Ectodermal cell (in vitro differentiated cells): ENCODE measurements around the gene TJP3.

Experiments
- H3K27ac ChIP-seq: 2 replicates; pipeline ENCODE4 v1.7.0; 2013; ENCODE audit warnings: mild to moderate bottlenecking, low read depth, low read length; ENCODE audit not compliant: insufficient read depth, poor library complexity, severe bottlenecking
- H3K27me3 ChIP-seq: 2 replicates; pipeline ENCODE4 v1.7.0; 2013; ENCODE audit warnings: mild to moderate bottlenecking, low read length; ENCODE audit not compliant: insufficient read depth, control insufficient read depth, poor library complexity, severe bottlenecking
- H3K36me3 ChIP-seq: one replicate; pipeline ENCODE4 v1.7.0; 2013; ENCODE audit warnings: low read length; ENCODE audit not compliant: control insufficient read depth, insufficient read depth
- H3K4me1 ChIP-seq: one replicate; pipeline ENCODE4 v1.7.0; 2013; ENCODE audit warnings: low read length; ENCODE audit not compliant: control insufficient read depth, insufficient read depth
- H3K4me3 ChIP-seq: 2 replicates; pipeline ENCODE4 v1.7.0; 2013; ENCODE audit warnings: low read depth, low read length, control low read depth; ENCODE audit not compliant: insufficient read depth
- H3K9me3 ChIP-seq: 2 replicates; pipeline ENCODE4 v1.7.0; 2013; ENCODE audit warnings: mild to moderate bottlenecking, low read length, moderate library complexity; ENCODE audit not compliant: control insufficient read depth
- WGBS, 2 experiments: methylation state at CpG; one replicate each; pipeline ENCODE4 v1.1.7; 2013; ENCODE audit warnings: missing lambda C conversion rate in 2 of 2; 5-methylcytosine and 5-hydroxymethylcytosine counted together

The TJP3 gene

DNA sequence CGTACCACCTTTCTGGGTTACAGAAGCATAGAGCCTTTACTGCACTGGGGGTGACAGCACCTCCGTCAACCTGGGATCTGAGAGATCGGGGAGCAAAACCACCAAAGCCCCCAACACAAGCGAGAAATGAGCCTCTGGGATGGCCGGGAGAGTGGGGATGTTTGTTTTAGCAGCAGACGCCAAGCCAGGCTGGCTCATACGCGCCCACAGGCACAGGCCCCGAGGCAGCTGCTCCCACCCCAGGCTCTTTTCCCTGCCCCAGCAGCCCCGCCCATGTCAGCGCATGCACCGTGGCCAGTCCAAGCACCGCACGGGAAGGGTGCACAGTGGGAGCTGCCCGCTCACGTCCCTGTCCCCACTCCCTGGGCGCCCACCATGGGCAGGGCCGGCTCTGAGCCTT lies 16.5 kb upstream of the TJP3 start:
- no peak overlapping the region for H3K27ac ChIP-seq
- no peaks in the 10 kb centered on the region for H3K36me3 ChIP-seq
- no peaks in the 10 kb centered on the region for H3K9me3 ChIP-seq
- WGBS, 2 experiments, result 95 to 98% methylated on average over 18 of the region's 18 CpGs
- no peaks in the 10 kb centered on the region for H3K27me3 ChIP-seq
- peaks cover 14% of the 10 kb centered on the region for H3K4me1 ChIP-seq
- H3K4me3 ChIP-seq, result no peak overlapping the region

DNA sequence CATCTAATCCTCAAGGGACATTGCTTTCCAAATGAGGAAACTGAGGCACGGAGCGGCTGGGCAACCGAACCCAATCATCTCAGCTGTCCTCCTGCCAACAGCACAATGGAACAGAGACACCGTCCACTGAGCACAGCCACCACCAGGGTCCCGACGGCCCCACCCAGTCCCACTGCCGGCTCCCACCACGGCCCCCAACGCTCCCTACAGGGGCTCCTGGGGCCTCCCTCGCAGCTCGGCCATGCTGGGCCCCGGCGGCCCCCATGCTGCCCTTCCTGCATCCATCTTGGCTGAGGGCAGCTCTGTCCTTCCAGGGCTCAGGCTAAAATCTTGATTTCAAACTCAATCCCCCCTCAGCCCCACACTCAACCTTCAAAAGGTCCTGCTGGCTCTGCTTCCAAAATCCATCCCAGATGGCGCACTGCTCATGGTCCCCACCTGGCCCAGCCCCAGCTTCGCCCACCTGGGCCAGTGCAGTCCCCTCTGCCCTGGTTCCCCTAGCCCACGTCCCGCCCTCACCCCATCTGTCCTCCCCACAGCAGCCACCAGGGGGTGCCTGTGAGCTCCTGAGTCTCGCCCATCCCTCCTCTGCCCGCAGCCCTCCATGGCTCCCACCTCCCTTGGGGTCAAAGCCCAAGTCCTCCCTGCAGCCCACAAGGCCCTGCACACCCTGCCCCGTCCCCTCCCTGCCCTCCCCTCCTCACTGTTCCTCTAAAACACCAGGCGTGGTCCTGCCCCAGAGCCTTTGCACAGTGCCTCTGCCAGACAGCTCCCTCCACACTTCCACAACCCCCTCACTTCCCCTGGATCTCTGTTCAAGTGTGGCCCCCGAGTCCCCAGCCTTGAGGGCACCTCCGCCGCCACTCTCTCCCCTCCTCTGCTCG lies 15.8 kb upstream of the TJP3 start:
- Histone ChIP-seq H3K27me3 (no peaks in the 10 kb centered on the region), H3K4me3 (no peak overlapping the region), H3K9me3 (no peaks in the 10 kb centered on the region), H3K4me1 (peaks cover 13% of the 10 kb centered on the region), H3K36me3 (no peaks in the 10 kb centered on the region), H3K27ac (no peak overlapping the region)
- WGBS, 2 experiments, result 93 to 94% methylated on average over 25 of the region's 25 CpGs

DNA sequence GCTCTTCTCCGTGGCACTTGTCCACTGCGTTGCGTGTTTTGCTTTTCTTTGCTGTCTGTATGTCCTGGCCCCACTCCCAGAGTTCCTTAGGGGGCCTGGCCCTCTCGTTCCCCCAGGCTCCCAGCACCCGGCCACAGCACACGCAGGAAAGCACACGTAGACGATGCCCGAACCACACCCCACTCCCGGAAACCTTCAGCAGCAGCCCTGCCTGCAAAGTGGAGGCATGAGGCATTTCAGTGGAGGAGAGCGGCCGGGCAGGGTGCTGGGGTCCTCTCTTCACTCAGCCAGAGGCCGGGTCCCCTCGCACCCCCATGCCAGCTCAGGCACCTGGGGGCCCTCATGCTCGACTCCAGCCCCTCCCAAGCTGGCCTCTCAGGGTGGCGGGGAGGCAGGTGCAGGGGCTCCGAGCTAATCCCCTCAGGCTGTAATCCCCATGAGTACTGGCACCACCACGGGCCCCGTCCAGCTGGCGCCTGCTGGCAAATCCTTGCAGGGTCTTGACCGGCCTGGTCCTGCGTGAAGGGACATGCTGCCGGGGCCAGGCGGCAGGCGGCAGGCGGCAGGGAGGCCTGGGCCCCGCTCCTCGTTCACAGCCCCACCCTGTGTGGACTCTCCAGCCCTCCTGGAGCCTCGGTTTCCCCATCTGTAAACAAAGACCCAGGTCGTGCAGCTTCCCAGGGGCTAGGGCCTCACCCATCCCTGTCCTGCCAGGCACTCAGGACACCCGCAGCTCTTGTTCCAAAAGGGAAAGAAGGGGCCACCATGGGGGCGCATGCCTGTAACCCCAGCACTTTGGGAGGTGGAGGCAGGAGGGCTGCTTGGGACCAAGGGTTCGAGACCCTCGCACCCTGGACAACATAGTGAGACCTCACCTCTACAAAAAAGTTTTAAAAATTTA lies 14.9 kb upstream of the TJP3 start:
- no peaks in the 10 kb centered on the region for H3K36me3 ChIP-seq
- H3K27ac ChIP-seq, result no peak overlapping the region
- H3K4me1 ChIP-seq, result peaks cover 5% of the 10 kb centered on the region
- H3K9me3 ChIP-seq, result no peaks in the 10 kb centered on the region
- H3K27me3 ChIP-seq, result no peaks in the 10 kb centered on the region
- H3K4me3 ChIP-seq, result no peak overlapping the region
- WGBS, 2 experiments, result 94% methylated on average over 34 of the region's 34 CpGs

DNA sequence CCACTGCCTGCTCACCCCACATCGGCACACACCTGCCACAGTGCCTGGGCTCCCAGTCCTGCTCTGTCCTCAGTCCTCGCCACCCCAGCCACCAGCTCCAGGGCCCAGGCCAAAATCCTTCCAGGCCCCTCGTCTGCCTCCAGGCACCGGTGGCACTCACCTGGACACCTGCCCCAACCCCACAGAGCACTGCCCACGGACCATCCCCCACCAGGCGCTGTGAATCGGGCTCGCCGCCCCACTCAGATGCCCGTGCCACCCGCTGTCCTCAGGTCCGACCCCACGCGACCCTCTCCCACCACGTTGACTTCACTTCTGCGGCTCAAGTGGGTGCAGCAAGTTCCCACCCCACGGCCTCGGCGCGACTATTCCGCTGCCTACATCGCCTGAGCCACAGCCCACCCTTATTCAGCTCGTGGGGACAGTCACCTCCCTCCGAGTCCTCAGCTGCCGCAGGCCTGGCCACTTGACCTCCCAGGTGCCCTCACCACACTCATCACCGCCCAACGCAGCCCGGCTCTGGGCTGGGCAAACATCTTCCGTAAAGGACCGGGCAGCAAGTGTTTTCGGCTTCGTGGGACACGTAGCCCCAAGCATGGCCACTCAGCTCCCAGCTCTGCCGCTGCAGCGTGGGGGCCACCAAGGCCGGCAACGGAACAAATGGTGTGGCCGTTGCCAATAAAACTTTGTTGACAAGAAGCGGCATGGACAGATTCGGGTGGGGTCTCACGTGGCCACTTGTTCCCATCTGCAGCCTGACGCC lies 13.6 kb upstream of the TJP3 start:
- H3K9me3 ChIP-seq, result no peaks in the 10 kb centered on the region
- no peak overlapping the region for H3K27ac ChIP-seq
- no peaks in the 10 kb centered on the region for H3K27me3 ChIP-seq
- no peak overlapping the region for H3K4me3 ChIP-seq
- no peaks in the 10 kb centered on the region for H3K36me3 ChIP-seq
- no peaks in the 10 kb centered on the region for H3K4me1 ChIP-seq
- WGBS, 2 experiments, result 94 to 95% methylated on average over 42 of the region's 42 CpGs

DNA sequence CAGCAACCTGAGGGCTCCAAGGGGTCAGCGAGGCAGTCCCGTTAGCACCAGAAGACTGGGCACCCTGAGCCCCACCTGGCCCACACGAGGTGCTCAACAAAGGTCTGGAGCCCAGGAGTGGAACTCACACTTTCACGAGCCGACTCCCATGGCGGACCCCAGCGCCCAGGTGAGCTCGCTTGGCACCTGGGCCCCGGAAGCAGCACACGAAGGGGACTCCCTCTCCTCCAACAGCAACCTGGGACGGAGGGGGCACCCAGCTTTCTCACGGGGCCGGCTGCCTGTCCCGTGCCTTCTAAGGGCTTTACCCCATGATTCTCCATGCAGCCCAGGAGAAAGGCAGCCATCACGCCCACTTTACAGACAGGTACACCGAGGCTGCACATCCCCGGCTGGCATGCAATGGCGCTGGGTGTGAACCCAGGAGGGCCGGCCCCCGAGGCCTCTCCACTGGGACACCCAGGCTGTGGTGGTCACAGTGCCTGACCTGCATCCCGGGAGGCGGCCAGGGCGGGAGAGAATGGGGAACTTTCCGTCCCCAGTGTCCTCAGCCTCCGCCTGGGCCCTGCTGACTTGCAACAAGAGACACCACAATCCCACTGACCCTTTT lies 13.0 kb upstream of the TJP3 start:
- WGBS, 2 experiments, result 95% methylated on average over 25 of the region's 25 CpGs
- no peaks in the 10 kb centered on the region for H3K9me3 ChIP-seq
- H3K4me3 ChIP-seq, result no peak overlapping the region
- H3K27ac ChIP-seq, result no peak overlapping the region
- no peaks in the 10 kb centered on the region for H3K4me1 ChIP-seq
- no peaks in the 10 kb centered on the region for H3K36me3 ChIP-seq
- no peaks in the 10 kb centered on the region for H3K27me3 ChIP-seq

DNA sequence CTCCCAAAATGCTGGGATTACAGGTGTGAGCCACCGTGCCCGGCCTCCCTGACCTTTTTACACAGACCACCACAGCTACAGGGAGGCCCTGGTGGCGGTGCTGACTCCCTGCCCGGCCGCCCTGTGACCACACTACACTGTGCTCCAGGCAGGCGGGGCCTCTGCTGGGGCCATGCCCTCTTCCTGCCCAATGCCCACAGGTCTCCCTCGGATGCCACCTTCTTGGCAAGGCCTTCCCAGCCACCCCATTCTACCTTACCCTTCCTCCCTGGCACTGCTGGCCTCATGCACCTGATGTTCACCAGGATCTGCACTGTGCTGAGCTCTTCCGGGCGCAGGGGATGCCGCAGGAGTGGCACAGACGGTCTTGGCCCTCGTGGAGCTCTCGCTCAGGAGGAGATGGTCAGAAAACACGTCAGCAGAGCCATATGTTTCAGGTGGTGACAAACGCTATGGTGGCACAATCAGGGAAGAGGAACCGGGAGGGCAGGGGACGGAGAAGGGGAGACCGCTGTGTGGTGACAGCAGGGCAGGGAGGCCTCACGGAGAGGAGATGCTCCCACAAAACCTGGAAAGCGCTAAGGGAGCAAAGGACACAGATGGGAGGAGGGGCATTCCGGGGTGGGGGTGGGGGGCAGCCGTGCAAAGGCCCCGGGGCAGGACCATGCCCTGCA lies 12.1 kb upstream of the TJP3 start:
- no peak overlapping the region for H3K27ac ChIP-seq
- no peaks in the 10 kb centered on the region for H3K27me3 ChIP-seq
- no peaks in the 10 kb centered on the region for H3K4me1 ChIP-seq
- no peaks in the 10 kb centered on the region for H3K36me3 ChIP-seq
- WGBS, 2 experiments, result 95% methylated on average over 23 of the region's 23 CpGs
- H3K4me3 ChIP-seq, result no peak overlapping the region
- no peaks in the 10 kb centered on the region for H3K9me3 ChIP-seq

DNA sequence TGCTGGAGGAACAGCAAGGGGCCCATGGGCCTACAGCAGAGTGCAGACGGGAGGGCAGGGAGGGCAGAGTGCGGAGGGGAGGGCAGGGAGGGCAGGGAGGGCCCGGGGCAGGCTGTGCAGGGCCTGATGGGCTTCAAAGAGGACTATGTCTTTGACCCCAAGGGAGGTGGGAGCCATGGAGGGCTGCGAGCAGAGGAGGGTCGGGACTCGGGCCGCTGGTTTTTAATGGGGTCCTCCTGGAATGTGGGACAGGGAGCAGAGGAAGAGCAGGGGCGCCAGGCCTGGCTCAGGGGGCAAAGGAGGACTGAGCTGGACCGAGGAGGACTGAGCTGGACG lies 11.6 kb upstream of the TJP3 start:
- Histone ChIP-seq H3K27me3 (no peaks in the 10 kb centered on the region), H3K36me3 (no peaks in the 10 kb centered on the region), H3K4me1 (no peaks in the 10 kb centered on the region), H3K27ac (no peak overlapping the region), H3K4me3 (no peak overlapping the region), H3K9me3 (no peaks in the 10 kb centered on the region)
- 92 to 94% methylated on average over 10 of the region's 10 CpGs for WGBS, 2 experiments

DNA sequence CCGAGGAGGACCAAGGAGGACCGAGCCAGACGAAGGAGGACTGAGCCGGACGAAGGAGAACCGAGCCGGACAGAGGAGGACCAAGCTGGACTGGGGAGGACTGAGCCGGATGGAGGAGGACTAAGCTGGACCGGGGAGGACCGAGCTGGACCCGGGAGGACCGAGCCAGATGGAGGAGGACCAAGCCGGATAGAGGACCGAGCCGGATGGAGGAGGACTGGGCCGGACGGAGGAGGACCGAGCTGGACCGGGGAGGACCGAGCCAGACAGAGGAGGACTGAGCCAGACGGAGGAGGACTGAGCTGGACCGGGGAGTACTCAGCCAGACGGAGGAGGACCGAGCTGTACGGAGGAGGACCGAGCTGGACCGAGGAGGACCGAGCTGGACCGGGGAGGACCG lies 11.1 kb upstream of the TJP3 start:
- no peaks in the 10 kb centered on the region for H3K4me1 ChIP-seq
- no peaks in the 10 kb centered on the region for H3K9me3 ChIP-seq
- WGBS, 2 experiments, result 96 to 97% methylated on average over 30 of the region's 30 CpGs
- H3K36me3 ChIP-seq, result no peaks in the 10 kb centered on the region
- no peak overlapping the region for H3K27ac ChIP-seq
- no peaks in the 10 kb centered on the region for H3K27me3 ChIP-seq
- no peak overlapping the region for H3K4me3 ChIP-seq

DNA sequence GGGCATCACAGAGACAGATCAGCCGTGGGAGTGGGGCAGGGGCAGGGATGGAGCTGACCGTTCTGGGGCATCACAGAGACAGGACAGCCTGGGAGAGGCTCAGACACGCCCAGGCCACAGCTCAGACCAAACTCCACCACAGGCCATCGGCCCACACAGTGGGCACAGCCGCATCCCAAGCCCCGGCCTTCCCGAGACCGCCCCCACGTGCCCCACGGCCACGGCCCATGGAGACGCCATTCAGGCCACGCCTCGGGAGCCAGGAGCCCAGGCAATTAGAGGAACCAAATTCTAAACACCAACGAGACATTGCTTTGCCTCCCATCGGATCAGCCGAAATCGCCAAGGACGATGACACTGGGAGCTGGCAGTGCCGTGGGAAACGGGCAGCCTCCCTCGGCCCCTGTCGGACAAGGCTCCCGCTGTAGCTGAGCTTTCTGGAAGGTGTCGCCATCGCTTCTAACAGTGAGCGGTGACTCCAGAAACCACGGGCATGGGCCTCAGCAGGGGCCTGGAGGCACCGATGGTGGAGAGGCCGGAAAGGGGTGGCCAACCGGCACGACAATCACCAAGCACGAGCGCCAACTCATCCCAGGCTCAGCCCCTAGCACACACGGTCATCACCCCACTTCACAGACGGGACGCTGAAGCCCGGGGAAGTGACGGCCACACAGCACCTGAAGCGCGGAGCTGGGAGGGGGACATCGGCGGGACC lies 10.4 kb upstream of the TJP3 start:
- Histone ChIP-seq H3K9me3 (no peaks in the 10 kb centered on the region), H3K36me3 (no peaks in the 10 kb centered on the region), H3K27ac (no peak overlapping the region), H3K4me3 (no peak overlapping the region), H3K27me3 (no peaks in the 10 kb centered on the region), H3K4me1 (no peaks in the 10 kb centered on the region)
- WGBS, 2 experiments, result 94 to 95% methylated on average over 43 of the region's 43 CpGs
